Stimulated activated CD8-positive, alpha-beta memory T cell treated with anti-CD3 and anti-CD28 coated beads, Interleukin-4, amount 100 ng/mL, for 1 hour (primary cell): ENCODE data around the gene TRPM5.
A peak's percentile ranks its signal among the peaks of the same experiment; 100 is the strongest.

Experiments
- DNase-seq, 2 donors: peaks; one replicate each; pipeline ENCODE4 v3.0.0-alpha.2; 2020; ENCODE audit warnings: low read depth in 2 of 2, low spot score in 1 of 2

Gene TRPM5

GRCh38 chr11:2437516-2437915 is 6.8 kb downstream of the TRPM5 start:
- no peak for DNase-seq

DNA sequence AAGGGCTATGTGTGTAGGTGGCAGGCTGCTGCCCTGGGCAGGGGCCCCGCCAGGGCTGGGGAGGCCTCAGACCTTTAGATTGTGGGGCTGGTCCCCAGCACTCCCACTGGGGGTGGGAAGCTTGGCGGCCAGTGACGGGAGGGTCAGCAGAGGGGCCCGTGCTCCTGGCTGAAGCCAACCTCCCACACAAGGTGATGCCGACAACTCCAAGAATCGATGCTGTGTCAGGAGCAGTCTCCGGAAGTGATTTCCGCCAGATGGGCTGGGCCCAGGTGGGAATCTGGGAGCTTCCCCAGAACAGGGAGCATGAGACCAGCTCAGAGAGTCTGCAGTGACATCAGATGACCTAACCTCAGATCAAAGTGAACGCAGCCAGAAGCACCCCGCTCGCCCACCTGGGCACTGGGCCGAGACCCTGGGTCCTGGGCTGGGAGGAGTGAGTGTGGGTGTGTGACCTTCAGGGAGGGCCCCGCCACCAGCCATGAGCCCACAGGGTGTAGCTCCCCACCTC is 7.7 kb downstream of the TRPM5 start:
- DNase-seq: no peak

DNA sequence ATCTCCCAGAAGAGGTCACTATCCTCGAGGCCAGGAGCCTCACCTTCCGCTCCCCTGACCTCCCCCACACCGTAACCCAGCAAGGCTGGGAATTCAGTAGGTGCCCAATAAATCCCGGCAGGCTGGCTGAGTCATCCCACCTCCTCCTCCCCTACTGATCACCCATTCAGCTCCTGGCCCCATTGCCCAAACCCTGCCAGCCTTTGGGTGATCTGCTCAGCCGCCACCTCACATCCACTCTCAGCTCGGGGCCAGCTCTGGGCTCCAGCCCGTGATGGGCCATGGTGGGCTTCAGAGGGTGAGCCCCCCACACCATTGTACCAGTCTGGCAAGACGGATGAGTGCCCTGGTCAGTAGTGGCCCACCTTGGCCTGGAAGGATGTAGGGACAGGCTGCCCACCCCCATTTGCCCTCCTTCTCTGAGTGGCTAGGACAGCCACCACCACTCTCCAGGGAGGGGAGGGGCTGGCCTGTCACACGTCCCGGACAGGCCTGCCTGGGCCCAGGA is 8.2 kb downstream of the TRPM5 start:
- no peak for DNase-seq

DNA sequence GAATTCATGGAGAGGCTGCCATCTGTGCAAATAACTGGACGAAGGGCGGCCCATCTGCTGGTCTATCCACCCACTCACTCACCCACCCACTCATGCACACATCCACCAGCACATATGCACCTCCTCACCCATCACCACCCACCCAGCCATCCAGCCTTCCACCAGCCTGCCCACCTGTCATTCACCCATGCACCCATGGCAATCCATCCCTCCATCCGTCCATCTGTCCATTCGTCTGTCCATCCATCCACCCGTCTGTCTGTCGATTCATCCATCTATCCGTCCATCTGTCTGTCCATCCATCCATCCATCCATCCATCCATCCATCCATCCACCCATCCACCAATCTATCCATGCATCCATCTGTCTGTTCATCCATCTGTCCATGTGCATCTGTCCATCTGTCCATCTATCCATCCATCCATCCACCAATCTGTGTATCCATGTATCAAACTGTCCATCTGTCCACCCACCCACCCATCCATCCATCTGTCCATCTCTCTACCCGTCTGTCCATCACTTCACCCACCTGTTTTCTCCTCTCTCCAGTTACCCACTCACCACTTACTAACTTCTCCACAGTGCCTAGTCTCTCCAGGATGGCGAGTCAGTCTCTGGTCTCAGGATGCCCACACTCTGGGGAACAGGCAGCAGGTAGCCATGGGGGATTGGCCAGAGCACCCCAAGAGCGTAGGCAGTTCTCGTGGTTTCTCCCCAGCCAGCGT is 8.9 kb downstream of the TRPM5 start:
- no peak for DNase-seq

- no peak for DNase-seq
Measured at GRCh38 chr11:2434506-2435255, 9.6 kb downstream of the TRPM5 start.

DNA sequence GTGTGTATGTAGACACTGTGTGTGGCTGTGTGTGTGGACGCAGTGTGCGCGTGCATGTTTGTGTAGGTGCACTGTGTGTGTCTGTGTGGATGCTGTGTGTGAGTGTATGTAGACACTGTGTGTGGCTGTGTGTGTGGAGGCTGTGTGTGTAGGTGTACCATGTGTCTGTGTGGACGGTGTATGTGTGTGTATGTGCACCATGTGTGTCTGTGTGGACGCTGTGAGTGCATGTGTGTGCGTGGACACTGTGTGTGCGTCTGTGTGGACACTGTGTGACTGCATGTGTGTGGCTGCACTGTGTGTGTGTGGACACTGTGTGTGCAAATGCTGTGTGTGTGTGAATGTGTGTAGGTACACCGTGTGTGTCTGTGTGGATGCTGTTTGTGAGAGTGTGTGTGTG is 10.3 kb downstream of the TRPM5 start:
- DNase-seq: no peak

- DNase-seq: no peak
Measured at GRCh38 chr11:2433106-2433925, 11.0 kb downstream of the TRPM5 start.

GRCh38 chr11:2432628-2433071 is 11.7 kb downstream of the TRPM5 start:
- no peak for DNase-seq

DNA sequence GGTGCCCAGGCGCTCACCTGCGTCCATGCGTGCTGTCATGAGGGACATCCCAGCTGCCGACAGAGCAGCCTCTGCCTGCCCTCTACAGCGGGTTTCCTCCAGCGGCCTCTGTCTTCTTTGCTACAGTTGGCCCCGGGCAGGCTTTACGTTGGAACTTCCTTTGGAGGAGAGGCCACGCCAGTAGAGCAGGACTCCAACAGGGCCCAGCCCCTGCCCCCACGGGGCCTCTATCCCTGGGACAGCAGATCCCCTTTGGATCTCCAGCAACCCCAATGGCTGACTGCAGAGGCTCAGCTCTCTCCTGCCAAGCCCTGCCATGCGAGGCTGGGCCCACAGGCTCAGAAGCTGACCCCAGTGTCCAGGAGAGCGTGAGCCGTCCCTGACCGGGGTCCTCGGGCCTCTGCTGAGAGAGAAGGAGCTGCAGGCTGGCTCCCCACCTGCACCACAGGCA is 12.1 kb downstream of the TRPM5 start:
- no peak for DNase-seq

- no peak for DNase-seq
Measured at GRCh38 chr11:2431395-2431794, 12.9 kb downstream of the TRPM5 start.

DNA sequence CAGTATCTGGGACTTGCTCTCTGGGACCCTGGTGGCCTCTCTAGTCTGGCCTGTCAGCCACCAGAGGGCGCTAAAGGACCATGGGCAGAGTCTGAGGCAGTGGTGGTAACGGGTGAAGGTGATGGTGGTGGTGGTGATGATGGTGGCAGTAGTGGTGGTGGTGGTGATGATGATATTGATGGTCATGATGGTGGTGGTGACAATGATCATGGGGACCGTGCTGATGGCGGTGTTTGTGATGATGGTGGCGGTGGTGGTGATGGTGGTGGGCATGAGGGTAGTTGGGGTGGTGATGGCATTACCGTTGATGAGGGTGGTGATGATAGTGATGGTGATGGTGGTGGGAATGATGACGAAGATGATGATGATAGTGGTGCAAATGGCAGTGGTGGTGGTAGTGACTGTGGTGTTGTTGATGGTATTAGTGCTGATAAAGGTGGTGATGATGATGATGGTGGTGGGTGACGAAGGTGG is 16.0 kb downstream of the TRPM5 start:
- DNase-seq: peak; percentile 78 to 85

DNA sequence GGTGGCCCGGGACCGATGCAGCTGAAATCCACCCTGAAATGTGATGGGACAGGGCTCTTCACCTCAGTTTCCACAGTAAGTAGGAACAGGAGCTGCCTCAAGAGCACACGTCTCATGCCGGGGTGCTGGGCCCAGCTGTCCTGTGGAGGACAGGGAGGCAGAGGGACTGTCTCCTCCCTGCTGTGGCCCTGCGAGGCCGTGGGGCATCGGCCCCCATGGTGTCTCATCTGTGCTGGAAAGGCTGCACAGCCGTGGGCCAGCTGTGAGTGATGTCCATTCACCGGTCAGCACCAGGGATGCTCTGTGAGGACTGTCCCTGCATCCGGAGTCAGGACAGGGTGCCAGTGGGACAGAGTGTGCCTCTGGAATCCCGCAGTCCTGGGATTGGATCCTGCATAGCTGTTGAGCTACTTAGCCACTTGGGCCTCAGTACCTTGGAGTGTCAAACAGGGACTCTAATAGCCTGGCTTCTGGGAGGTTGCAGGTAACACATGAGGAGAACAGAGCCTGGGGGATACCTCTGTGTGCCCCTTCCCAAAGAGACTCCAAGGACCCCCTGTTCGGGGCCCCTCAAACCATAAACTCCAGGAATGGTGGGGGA is 16.5 kb downstream of the TRPM5 start:
- no peak for DNase-seq

- DNase-seq: no peak
Measured at GRCh38 chr11:2426826-2427521, 17.3 kb downstream of the TRPM5 start.

DNA sequence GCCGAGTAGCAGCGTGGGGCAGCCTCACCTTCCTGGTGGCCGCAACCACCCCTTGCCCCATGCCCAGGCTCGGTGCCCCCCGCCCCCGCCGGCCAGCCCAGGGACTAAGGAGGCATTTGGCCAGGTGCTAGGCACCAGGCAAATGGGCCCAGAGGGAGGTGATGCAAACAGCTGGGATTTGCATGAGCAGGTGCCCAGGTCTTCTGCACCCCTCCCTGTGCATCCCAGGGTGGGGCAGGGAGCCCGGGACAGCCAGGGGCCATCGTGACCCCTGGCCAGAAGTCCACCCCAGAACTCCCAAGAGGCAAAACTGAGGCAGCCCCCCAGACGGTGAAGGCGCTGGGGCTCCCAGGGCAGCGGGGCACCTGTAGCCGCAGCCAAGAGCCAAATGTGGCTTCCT is 18.1 kb downstream of the TRPM5 start:
- no peak for DNase-seq

- no peak for DNase-seq
Measured at GRCh38 chr11:2425506-2425905, 18.8 kb downstream of the TRPM5 start.

- no peak for DNase-seq
Measured at GRCh38 chr11:2424811-2425495, 19.4 kb downstream of the TRPM5 start.

DNA sequence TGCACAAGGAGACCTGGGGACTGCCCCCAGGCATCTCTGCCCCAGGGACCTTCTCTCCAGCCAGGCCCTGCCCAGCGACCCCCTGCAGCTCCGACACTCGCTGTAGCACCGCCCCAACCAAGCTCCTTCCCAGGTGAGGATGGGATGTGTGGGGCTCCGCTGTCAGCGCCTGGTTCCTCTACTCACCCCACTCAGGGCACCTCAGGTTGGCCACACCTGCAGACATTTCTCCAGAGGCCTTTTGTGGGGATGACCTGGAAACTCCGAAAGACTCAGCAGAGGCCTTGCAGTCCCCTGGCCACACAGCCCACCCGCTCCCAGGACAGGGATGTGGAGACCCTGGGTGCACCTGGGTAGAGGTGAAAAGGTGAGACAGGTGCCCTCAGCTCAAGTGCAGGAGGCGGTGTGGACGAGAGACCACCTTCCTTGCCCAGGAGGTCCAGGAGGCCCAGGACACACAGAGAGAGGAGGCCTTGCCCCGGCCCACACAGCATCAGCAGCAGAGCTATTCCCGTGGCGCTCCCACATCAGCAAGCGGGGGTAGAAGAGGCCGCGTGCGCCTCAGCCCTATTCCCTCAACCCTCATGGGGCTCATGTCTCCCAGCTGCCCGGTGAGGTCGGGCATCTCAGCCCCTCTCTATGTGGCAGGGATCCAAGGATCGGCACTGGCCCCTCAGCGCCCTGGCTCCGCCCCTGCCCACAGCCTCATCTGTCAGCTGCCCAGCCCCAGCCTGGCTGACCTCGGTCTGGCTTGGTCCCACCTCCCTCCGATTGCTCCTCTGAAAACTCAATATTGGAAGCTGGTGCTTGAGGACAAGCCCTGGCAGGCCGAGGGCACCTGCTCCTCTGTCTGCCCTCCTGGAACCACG is 20.9 kb downstream of the TRPM5 start:
- DNase-seq: no peak

GRCh38 chr11:2422461-2423156 is 21.7 kb downstream of the TRPM5 start:
- DNase-seq: no peak
